NCI-H446 treated with DMSO at 0.1 percent for 48 hours (cell line): ENCODE results near the gene USP3.
"Not testable (repeated sequence)": the region's sequence is repeated elsewhere in the genome, so short reads cannot be mapped to it uniquely, and the experiment has no call there.

Experiments used
- DNase-seq: peaks from one replicate; lab custom pipeline; 2025; lab: John Stamatoyannopoulos, UW

The USP3 gene

DNA sequence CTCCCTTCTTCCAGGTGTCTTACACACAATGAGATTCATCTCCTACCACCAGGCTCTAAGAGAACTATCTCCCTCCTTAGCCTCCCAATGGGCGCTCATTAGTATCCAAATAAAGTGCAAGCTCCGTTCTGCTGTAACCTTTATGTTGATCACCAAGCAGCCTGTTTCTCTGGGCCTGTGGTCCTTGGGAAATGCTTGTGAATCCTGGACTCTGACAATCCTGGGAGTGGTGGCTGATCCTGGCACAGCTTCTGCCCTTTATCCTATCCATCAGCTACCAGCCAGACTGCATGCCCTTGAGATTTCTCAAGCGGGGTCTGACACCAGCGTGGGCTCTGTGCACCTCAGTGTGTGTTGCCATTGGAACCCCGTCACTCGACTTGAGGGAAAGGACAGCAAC is 26.1 kb upstream of the USP3 start:
- no peak for DNase-seq

DNA sequence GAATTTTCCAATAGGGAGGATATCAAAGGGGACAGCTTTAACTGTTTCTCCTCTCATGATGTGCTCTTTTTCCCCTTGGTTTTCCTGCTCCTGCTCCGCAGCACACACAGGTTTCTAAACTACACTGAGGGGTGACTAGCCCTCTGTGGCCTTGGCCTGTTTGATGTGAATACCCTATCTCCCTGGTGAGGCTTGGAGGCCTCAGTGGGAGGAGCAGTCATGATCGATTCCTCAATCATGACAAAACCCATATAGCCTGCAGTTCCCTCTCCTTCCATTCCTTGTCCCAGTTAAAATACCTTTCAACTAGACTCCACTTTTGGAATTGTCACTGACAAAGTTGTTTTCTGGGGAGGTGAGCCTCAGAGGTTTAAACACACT is 24.0 kb upstream of the USP3 start:
- DNase-seq = no peak

DNA sequence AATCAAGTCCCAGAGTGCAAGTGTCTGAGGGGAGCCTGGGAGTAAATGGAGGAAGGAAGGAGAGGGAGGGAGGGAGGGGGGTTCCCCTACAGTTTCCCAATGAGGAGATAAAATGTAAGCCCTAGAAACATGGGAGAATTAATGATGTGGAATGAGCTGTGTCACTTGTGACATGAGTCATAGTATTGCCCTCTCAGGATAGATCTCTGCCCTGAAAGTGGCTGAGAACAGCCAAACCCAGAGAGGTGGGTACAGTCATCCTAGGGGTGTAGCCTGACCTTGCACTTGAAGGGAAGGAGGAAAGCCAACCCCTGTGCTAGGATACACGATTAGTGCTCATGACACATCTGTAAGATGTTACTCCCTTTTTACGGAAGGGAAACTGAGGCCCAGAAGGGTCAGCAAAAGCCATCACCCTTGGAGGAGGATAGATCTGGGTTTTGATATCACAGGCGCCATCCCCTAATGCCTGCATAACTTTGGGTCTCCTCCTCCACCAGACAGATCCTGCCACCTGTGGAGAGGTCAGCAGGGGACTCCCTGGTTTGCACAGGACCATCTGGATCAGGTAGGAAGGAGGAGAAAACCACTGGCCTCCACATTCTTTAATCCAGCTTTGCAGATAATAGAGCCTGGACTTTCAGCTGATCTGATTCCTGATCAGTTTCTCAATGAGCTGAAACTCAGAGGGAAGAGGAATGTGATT is 23.1 kb upstream of the USP3 start:
- DNase-seq = no peak

DNA sequence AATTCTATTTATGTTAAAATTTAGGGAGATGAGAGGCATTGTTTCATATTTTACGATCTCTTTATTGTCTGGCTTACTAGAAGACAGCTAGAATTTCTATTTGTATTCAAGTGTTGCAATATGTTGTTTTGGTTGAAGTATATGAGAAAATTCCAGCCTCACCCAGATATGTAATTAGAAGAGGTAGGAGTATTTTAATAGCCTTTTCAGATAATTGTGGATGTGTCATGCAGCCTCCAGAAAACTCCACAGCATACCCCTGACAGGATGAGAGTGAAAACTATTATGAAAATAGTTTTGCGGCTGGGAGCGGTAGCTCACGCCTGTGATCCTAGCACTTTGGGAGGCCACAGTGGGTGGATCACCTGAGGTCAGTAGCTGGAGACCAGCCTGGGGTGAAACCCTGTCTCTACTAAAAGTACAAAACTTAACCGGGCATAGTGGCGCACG is 21.5 kb upstream of the USP3 start:
- no peak for DNase-seq

DNA sequence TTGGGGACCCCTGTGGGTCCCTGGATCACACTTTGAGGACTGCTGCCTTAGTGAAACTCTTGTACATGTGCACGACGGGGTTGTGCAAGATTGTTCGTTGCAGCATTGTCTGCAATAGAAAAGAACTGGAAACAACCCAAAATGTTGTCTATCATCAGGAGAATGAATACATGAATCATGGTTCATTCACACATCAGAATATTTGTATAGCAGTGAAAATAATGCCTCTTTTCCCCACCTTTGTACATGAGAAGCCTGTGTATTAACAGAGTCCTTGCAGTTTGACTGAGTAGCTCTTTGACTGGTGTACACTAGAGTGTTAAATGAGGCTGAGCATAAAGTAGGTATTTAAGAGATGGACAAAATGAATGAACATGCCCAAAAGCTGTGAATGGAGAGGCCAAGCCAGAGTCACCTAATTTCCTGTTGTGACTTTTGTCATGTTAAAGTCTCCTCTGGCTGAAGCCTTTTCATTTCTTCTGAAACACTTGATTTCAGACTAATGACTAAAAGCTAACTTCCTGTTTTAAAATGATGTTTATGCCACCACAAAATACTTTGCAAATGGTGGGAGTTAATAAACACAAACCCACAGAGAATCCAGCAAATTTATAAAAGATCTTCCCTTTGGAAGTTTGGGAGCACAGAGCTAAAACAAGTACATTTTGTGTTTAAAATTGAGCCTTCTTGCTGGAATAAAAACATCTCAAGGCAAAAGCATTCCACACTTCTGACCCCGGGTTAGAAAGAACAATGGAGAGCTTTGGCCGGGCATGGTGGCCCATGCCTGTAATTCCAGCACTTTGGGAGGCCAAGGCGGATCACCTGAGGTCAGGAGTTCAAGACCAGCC is 20.6 kb upstream of the USP3 start:
- no peak for DNase-seq

DNA sequence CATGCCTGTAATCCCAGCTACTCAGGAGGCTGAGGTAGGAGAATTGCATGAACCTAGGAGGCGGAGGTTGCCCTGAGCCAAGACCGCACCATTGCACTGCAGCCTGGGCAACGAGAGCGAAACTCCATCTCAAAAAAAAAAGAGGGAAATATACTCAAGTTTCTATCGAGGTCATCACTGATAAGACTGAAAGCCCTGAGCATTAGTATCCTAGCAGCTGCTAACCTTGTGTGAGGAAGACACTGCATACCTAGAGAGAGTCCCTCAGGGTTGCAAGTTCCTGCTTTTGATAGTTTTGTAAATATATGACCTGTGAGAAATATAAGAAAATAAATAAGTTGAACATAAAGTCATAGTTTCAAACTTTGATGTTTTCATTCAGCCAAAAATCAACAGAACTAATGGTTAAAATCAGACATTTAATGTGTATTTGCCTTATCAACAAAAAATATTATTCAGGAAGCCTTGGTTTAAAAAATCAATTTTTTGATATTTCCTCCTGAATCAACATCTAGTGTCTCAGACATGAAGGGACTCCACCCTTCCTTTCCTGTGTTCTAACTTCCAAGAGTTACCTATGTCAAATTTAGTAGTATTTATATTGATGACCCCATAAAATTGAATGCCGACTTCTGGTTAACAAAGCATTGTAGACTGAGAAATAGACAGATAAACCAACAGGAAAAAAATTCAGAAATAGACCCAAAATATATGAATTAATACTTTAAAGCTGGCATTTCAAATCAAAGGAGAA is 19.8 kb upstream of the USP3 start:
- DNase-seq = no peak

DNA sequence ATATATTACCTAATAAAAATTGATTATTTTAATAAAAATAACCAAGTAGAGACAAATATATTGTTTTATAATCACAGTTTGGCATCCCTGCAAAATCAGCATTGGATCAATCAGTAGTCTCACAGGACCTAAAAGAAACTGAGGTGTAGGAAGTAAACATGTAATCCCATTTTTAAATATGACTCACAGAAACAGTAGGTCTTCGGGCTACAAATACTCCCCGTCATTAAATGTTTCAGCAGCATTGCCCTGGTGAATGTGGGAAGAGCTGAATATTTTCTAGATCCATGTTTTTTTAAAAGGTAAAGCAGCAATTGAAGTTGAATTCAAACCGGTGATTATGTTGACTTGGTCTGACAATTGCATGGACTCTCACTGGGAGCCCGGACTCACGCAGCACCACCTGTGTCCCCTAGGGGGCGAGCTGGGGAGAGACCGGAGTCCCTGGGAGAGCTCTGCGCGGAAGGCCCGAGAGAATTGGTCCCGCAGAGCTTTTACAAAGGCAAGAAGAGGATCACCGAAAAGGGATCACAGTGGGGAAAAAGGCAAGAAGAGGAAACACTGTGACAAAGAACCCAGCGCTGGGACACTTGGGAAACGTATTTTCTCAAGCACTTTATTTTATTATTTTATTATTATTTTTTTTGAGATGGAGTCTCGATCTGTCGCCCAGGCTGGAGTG is 17.2 kb upstream of the USP3 start:
- no peak for DNase-seq

DNA sequence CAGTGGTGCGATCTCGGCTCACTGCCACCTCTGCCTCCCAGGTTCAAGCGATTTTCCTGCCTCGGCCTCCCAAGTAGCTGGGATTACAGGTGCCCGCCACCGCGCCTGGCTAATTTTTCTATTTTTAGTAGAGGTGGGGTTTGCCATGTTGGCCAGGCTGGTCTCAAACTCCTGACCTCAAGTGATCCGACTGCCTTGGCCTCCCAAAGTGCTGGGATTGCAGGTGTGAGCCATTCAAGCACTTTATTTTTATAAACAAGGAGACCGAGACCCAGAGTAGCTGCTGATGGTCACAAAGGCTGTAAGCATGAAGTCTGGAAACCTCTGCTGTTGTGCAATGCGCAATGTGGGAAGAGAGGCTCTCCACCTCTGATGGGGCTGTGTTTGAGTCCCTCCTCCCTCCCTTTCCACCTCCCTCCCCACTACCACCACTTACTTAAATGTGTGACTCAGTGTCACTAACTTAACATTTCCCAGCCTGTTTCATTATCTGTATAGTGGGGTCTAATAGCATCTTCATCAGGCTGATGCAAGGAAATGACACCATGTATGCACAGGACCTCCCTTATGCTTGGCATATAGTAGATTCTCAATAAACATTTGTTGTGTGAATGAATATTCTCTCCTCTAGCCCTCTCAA is 16.5 kb upstream of the USP3 start:
- DNase-seq = not testable (repeated sequence)

DNA sequence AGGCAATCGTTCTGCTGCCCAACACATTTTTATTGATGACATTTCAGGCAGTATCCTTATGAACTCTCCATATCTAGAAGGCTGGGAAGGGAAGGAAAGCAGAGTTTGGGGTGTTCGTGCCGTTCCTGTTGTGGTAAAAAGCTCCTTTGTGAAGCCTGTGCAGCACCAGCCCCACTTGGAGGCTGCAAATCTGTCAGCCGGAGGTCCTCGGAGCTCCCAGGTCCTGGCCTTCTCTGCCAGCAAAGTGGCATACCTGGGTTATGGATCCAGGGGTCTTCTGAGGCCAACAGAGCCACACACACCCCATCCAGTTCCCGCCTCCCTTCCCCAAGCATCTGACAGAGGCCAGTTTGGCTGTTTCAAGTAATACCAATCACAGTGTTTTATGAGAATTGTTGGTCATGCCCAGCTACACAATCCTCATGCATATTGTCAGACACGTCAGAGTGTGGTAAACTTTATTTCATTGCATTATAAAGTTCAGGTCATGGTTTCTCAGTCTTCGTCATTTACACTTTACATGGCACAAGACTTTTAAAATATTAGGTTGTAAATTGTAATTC is 15.9 kb upstream of the USP3 start:
- DNase-seq = no peak

DNA sequence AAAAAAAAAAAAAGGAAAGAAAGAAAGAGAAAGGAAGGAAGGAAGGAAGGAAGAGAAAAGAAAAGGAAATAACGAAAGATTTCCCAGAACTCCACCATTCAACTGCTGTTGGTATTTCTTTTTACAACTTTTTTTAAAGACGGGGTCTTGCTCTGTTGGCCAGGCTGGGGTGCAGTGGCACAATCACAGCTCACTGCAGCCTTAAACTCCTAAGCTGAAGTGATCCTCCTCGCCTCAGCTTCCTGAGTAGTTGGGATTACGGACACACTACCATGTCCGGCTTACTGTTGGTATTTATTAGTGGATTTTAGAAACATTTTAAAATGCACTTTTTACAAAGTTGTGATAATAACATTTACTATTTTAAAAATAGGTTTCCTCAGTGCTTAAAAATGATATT is 15.0 kb upstream of the USP3 start:
- no peak for DNase-seq

DNA sequence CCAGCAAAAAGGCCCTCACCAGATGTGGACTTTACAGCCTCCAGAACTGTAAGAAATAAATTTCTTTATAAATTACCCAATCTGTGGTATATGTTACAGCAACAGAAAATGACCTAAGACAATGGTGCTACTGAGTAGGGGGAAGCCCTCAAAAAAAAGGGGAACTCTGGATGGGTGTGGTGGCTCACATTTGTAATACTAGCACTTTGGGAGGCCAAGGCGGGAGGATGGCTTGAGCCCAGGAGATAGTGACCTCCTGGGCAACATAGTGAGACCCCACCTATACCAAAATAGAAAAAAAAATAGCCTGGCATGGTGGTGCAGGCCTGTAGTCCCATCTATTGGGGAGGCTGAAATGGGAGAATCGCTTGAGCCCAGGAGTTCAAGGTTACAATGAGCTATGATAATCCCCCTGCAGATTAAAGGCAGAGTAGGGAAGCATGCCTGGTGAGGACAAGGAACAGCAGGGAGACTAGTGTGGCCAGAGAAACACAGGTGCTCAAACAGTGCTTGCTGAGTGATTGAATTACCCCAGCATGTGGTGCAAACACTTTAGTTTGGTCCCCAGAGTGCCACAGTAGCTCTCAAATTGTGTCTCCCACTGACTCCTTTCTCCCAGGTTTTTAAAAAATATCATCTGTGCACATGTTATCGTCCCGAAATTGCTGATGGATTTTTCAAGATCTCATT is 13.9 kb upstream of the USP3 start:
- DNase-seq = no peak

DNA sequence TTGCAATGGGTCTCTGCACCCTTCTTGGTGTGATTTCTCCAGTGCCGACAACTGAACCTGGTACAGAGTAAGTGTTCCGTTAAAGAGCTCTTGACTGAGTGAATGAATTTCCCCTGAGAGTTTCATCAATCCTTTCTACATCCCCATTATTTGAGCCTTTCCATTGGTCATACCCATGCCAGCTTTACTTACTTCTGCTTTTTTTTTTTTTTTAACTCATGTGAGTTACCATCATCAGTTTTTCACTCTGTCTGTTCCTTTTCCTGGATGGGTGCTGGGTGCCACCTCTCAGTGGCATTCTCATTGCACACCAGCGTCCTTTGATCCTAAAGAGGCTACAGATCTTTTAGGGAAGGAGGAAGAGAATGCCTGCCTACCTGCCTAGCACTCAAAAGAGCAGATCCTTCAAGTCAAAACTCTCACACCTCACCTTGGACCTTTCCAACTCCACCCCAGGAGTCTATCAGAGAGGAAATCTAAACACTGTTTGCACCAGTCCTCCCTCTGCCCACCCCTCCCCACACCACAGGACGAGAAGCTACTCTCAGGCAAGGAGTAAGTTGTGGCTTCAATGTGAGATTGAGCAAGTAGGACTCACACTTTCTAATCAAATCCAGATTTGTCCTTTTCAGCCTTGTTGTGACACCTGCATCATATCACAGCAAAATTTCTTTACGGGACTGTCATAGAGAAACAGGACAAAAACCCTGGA is 13.1 kb upstream of the USP3 start:
- DNase-seq = no peak

DNA sequence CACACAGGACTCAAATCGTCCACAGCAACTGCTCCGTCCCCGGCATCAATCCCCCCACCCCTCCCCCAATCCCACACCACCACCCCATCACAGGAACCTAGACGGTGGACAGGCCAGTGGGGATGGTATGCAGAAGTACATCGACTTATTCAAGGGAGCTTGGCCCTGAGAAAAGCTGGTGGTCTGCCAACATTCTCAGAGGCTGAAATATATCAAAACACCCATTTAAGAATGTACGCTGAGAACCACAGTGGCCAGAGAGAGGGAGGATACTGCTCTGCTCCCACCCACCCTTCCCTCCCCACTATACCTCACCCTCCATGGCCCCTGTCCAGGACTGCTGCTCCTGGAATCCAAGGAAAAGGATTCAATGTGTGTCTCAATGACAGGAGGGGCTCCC is 12.4 kb upstream of the USP3 start:
- DNase-seq = no peak

DNA sequence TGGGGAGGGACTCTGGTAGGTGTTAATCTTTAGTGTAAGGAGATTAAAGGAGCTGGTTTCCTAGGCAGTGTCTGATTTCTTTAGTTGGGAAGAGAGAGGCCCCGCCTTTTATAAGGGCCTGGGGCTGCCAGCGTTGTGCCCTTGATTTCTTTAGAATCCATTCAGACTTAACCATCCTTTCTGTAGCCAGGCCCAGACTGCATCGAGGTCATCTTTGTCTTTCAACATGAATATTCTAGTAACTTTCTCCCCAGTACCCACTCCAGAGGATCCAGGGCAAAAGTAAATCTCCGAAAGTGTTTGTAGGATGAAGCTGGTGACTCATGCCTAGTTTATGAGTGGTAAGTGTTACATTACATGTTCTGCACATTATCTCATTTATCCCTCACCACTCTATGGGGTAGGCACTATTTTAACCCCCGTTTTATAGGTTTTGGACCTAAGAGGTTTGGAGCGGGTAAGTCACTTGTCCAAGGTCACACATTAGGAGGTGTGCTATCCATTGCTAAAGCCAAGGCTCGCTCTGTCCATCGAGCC is 11.8 kb upstream of the USP3 start:
- DNase-seq = no peak

DNA sequence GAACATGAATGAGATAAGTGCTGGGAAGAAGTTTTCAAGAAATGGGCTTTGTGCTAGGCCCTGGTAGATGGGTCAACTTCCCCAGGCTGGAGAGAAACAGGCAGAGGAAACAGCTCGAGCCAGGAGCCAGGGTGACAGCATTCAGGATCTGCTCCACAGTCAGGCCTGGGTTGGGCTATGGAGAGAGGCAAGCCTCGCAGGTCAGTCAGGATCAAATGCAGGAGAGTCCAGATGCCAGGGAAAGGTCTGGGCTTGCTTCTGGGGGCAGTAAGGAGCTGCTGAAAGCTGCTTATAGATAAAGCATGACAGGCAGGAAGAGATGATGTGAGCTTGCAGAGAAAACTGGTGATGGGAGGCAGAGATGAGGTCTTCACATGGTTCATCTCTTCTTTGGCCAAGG is 11.0 kb upstream of the USP3 start:
- DNase-seq = no peak

DNA sequence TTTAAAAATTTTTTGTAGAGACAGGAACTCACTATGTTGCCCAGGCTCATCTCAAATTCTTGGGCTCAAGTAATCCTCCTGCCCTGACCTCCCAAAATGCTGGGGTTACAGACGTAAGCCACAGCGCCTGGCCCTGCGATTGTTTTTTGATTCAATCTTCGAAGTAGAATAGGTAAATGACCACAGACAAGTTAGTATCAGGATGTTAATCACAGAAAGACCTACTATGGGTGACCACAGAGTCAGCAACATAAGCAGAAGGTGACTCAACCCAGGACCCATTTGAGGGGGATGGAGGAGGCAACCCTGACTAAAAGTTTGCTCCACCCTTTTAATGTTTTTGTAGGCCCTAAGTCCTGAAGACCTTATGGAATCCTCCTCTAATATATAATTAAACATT is 10.0 kb upstream of the USP3 start:
- no peak for DNase-seq

DNA sequence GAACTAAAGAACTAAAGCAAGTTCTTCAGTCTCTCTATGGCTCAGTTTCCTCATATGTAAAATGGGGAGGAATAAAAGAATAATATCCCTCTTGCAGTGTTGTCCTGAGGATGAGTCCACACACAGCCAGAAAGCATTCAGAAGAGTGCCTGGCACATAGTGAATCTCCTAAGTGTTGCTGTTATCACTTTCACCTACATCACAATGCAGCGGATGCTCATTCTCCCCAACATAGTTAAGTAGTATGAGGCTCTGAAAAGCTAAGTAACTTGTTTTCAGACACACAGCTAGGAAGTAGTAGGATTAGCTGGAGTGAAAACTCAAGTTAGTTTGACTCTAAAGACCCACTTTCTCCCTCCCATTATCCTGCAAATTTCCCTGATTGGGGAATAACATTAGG is 9.1 kb upstream of the USP3 start:
- DNase-seq = no peak

DNA sequence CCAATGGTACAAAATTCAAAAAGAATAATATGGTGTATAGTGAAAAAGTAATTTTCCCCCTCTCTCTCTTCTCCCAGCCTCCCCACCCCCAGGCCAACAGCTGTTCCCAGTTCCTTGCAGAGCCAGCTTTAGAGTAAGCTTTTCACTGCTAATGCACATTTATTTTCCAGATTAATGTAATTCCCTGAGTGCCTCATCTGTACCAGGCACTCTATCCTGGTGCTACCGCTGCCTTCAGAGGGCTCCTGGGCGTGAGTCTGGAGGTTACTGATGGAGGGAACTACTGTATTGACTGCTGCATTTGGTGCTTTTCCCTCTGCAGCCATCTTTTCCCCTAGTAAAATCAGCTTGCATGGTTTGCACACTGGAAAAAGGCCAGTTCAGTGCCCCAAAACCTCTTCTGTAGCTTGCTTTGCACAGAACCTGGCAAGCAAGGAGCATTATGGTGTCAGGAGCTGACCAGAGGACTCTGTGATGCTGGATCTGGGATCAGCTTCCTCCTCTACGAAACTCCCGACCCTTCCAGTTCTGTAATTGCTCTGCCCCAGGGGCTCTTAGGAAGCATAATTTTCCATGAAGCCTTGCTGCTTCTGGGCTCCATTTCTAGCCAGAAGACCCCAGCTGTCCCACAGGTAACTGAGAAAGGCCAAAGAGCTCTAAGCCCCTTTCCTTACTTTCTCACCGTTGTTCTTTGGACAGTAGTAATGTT is 8.5 kb upstream of the USP3 start:
- DNase-seq = no peak
